NCI-H2196 treated with DMSO at 0.1 percent for 48 hours (cell line): ENCODE data around the gene ACSL4.
"Not testable (repeated sequence)": the region's sequence is repeated elsewhere in the genome, so short reads cannot be mapped to it uniquely, and the experiment has no call there.

Experiments
- DNase-seq: peaks from one replicate; lab custom pipeline; 2025; ENCODE audit not compliant: unreplicated experiment; lab: John Stamatoyannopoulos, UW

The ACSL4 gene

DNA sequence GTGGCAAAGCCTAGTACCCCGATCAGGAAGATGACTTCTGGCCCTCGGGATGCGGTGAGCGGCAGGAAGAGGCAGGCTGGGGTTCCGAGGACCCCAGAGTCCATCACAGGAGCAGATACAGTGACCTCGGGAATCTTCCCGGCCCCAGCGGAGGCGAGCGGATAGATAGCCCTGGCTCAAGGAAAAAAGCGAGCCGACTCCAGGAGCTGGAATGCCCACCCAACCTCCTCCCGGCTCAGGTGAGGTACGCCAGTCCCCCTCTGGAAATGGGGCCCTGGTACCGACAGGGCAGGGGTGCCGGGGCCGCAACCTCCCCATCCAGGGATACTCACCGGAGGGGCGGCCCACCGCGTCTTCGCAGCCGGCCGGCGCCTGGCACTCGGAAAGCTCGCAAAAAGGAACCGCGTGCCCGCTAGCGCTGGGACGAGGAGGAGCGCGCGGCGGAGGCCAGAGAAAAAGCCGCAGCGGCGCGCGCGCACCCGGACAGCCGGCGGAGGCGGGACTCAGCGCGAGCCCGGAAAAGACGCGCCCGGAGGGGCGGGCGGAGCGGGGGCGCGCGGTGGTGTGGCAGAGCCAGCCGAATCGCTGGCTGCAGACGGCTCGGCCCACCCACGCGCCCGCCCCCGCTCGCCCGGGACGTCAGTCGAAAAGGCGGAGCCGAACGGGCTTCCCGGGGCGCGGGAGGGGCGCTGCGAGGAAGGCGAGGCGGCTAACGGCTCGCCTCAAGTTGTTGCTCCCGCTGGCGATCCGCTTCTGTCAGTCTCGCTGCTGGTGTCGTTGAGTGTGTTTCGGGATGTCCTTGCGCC lies at the start of gene ACSL4:
TSS of gene ACSL4 (minus strand) at position 451 of the 806 bp plus-strand sequence. CDS start 49,894 bp downstream, outside the sequence.
- DNase-seq: peak; percentile 63

- no peak for DNase-seq
Measured at GRCh38 chrX:109777749-109778148, 44.7 kb upstream of the ACSL4 start.

GRCh38 chrX:109776986-109777385 lies 43.9 kb upstream of the ACSL4 start:
- no peak for DNase-seq

DNA sequence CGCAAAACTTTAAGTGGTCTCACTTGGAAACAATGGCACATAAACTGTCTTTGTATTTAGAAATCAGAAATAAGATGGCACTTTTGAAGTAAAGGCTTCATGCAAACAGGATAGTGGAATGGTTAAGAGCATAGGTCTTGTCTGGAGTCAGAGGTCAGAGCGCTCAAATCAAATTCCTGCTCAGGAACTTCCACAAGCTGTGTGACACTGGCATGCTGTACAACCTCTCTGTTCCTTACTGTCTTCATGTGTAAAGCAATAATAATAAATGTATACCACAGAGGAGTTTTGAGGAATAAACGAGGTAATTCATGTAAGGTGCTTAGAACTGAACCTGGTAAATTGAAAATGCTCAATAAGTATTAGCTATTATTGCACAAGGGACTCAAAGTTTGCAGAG lies 43.4 kb upstream of the ACSL4 start:
- DNase-seq: no peak

DNA sequence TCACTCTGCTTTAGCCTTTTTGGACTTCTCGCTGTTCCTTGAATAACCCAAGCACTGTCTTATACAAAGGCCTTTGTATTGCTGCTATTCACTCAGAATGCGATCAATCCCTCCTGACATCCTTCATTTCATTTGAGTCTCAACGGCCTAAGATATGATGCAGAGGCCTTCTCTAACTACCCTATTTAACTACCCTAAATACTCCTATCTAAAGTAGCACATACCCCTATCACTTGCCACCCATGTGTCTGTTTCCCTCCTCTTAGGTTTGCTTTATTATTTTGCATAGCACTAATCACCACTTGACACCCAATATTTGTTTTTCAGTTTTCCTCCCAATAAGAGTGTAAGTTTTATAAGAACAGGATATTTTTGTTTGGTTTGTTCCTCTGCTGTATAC lies 42.3 kb upstream of the ACSL4 start:
- DNase-seq: no peak

DNA sequence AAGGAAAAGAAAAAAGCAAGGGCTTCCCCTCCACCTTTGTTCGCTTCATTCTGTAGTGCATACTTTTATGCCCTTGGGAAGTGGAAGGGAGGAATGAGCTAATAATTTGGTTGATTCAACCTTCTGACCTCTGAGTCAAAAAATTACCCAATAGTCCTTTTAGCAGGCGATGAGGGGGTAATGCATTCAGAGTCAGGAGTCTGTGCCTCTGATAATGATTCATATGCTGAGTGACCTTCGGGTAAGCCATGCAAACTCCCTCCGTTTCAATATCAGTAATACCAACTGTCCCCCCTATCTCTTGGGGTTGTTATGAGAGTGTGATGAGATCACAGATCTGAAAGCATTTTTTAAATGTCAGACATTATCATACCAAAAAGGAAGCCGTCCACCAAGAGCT lies 41.6 kb upstream of the ACSL4 start:
- DNase-seq: no peak

GRCh38 chrX:109774136-109774535 lies 41.1 kb upstream of the ACSL4 start:
- DNase-seq: no peak

GRCh38 chrX:109773374-109773773 lies 40.3 kb upstream of the ACSL4 start:
- DNase-seq: no peak

DNA sequence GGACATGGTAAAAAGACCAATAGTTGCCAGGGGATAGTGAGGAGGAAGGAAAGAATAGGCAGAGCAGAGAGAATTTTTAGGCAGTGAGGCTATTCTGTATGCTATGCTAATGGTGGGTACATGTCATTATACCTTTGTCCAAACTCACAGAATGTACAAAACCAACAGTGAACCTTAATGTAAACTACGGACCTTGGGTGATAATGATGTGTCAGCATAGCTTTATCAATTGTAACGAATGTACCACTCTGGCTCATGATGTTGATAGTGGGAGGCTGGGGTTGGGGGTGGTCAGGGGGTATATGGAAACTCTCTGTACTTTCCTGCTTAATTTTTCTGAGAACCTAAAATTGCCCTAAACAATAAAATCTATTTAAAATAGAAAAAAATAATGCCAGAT lies 37.7 kb upstream of the ACSL4 start:
- no peak for DNase-seq

DNA sequence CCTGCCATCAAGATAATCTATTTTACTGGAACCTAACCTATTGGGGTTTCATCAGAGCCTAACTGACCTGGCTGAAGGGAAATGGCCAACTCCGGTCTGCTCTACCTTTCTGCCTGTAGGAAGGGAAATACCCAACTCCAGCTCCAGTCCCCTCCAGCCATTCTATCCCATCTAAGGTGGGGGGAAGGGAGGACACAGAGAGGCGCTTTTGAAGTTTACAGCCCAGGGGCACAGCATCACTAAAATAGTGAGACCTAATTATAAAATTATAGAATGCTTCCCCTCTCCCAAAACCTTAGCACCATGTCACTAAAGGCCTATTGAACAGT lies 27.8 kb upstream of the ACSL4 start:
- peak; percentile 0 for DNase-seq

DNA sequence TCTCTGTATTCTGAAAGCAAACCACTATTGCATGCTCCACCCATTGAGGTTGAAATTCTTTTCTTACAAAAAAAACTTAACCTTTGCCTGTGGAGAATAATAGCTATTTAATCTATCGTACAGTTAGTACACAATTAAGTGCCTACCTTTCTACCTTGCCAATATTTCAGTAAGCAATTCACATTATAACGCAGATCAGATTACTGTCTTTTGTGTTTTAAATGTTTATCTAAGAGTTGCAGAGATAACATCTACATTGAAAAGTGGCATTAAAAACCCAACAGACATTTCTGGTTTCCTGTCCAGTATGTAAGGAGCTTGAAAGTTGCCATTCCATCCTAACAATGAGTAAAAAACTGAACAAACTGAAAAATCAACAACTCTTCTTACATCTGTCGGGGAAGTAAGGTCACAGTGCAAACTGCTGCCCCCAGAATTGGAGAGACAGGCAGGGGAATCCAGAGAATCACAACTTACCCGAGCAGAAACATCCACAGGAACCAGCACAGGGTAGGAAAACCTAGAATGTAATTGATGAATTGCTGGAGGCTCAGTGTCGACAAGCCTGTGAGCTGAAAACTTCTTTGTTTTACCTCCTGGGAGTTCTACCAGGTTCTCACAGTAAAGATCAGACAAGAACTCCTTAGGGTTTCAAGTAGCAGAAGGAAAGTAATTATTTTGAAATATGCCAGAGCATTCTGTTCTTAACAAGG lies 27.3 kb upstream of the ACSL4 start:
- DNase-seq: peak; percentile 24

DNA sequence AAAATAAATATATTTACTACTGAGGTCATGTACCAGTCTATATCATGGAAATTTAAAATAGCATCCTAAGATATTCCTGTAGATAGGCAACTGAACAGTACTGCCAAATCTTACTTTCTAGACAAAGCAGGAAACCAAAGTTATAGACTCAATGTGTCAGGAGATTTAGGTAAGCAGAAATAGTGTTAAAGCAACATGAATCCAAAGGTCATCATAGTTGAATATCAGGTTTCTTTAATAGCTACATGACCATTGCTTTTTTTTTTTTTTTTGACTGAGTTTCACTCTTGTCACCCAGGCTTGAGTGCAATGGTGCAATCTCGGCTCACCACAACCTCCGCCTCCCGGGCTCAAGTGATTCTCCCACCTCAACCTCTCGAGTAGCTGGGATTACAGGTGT lies 20.2 kb upstream of the ACSL4 start:
- no peak for DNase-seq

DNA sequence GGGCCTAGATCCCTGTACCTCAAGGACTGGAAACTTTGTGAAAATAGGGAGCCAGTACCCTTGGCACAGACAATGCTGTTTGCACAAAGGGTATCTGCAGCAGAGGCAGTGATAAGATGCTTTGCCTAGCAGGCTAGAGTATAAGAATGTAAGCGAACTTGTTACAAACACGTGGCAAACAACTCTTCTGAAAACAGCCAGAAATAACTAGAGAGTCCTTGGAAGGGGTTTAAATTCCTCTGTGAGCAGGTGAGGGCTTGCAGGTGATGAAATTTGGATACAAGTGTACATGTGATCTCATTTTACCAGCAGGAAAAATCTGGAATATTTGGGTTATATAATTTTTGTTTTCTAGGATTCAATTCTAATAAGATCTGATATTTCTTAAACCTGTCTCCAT lies 18.6 kb upstream of the ACSL4 start:
- DNase-seq: no peak

- no peak for DNase-seq
Measured at GRCh38 chrX:109749207-109749606, 16.1 kb upstream of the ACSL4 start.

DNA sequence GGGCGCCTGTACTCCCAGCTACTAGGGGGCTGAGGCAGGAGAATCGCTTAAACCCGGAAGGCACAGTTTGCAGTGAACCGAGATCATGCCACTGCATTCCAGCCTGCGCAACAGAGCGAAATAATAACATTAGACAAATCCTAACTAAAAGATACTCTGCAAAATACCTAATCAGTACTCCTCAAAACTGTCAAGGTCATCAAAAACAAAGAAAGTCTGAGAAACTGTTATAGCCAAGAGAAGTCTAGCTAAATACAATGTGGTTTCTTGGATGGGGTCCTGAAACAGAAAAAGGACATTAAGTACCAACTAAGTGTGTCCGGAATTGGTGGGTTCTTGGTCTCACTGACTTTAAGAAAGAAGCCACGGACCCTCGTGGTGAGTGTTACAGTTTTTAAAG lies 14.6 kb upstream of the ACSL4 start:
- no peak for DNase-seq

- DNase-seq: no peak
Measured at GRCh38 chrX:109742722-109743121, 9.7 kb upstream of the ACSL4 start.

DNA sequence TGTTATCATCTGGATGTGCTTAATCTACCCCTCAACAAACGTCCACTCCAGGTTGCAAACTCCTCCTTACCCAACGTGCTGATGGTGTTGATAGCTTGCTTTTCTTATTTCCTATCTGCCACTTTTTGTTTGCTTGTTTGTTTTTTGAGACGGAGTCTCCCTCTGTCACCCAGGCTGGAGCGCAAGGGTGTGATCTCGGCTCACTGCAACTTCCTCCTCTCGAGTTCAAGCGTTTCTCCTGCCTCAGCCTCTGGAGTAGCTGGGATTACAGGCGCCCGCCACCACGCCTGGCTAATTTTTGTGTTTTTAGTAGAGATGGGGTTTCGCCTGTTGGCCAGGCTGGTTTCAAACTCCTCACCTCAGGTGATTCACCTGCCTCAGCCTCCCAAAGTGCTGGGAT lies 7.8 kb upstream of the ACSL4 start:
- not testable (repeated sequence) for DNase-seq

DNA sequence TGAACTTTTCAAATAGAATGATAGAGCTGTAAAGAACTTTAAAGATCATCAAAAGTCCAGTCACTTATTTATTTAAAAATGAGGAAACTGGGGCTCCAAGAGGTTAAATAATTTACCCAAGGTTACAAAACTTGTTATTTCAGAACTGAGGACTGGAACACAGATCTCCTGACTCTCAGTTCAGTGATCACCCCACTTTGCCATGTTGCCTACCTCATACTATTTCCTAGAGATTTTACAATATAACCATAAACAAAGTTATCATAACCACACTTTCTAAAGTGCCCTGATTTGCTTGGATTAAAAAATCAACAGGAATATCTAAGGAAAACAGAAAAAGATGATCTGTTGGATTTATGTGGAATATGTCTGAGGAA lies 7.4 kb upstream of the ACSL4 start:
- DNase-seq: no peak

- no peak for DNase-seq
Measured at GRCh38 chrX:109739625-109740432, 6.8 kb upstream of the ACSL4 start.

GRCh38 chrX:109735202-109735744 lies 2.2 kb upstream of the ACSL4 start:
- DNase-seq: no peak

DNA sequence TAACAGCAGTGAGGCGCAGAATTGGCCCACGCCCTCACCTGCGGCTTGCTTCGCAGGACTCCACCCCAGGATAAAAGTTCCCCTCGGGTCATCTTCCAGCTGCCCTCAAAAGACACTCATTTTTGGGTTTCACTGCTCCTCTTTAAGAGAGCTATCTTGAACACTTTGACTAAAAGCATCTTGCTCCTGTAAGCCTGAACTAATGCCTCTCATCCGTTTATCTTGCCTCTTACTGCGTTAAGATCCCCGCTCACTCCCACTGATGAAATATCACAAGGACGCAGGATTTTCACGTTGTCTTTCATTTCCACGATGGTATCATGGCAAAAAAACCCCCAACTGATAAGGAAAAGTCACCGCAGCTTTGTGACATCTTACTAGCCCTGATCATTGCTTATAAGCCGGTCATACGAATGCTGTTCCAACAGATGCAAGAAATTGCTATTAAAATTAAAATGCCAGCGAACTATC lies 591 bp upstream of the ACSL4 start:
- DNase-seq: no peak
